ENCODE results near the gene GAB1.

- no peak for TF ChIP-seq EZH2 (IDR thresholded peaks at IDR 0.05; ENCODE audit: low read depth)
- TF ChIP-seq, protein P1, sequence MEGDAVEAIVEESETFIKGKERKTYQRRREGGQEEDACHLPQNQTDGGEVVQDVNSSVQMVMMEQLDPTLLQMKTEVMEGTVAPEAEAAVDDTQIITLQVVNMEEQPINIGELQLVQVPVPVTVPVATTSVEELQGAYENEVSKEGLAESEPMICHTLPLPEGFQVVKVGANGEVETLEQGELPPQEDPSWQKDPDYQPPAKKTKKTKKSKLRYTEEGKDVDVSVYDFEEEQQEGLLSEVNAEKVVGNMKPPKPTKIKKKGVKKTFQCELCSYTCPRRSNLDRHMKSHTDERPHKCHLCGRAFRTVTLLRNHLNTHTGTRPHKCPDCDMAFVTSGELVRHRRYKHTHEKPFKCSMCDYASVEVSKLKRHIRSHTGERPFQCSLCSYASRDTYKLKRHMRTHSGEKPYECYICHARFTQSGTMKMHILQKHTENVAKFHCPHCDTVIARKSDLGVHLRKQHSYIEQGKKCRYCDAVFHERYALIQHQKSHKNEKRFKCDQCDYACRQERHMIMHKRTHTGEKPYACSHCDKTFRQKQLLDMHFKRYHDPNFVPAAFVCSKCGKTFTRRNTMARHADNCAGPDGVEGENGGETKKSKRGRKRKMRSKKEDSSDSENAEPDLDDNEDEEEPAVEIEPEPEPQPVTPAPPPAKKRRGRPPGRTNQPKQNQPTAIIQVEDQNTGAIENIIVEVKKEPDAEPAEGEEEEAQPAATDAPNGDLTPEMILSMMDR (conservative IDR thresholded peaks at IDR 0.05) = no peak
These were observed 54.6 kb downstream of the GAB1 start for GRCh38 chr4:143391261-143391660.

All from PC-9 (cell line).